Measurements from ENCODE around the gene ZNF316.

DNA sequence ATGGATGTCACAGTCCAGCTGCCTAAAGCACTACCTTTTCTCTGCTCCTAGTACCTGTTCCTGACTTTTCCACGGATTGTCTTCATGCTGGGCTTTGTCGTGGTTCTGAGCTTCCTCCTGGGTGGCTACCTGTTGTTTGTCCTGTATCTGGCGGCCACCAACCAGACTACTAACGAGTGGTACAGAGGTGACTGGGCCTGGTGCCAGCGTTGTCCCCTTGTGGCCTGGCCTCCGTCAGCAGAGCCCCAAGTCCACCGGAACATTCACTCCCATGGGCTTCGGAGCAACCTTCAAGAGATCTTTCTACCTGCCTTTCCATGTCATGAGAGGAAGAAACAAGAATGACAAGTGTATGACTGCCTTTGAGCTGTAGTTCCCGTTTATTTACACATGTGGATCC is 48.6 kb upstream of the ZNF316 start:
- TF ChIP-seq, protein P1, sequence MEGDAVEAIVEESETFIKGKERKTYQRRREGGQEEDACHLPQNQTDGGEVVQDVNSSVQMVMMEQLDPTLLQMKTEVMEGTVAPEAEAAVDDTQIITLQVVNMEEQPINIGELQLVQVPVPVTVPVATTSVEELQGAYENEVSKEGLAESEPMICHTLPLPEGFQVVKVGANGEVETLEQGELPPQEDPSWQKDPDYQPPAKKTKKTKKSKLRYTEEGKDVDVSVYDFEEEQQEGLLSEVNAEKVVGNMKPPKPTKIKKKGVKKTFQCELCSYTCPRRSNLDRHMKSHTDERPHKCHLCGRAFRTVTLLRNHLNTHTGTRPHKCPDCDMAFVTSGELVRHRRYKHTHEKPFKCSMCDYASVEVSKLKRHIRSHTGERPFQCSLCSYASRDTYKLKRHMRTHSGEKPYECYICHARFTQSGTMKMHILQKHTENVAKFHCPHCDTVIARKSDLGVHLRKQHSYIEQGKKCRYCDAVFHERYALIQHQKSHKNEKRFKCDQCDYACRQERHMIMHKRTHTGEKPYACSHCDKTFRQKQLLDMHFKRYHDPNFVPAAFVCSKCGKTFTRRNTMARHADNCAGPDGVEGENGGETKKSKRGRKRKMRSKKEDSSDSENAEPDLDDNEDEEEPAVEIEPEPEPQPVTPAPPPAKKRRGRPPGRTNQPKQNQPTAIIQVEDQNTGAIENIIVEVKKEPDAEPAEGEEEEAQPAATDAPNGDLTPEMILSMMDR (conservative IDR thresholded peaks at IDR 0.05; ENCODE audit: low read length): no peak
- TF ChIP-seq EZH2phosphoT487 (IDR thresholded peaks at IDR 0.05; ENCODE audit: borderline replicate concordance, low read depth, low read length): no peak
